GM12873 (cell line): Measurements from ENCODE around the gene OSBP2.

Source experiments
- TF ChIP-seq, protein P1 (sequence below): IDR thresholded peaks from 2 replicates; pipeline ENCODE4 v1.5.1; 2012; ENCODE audit warnings: low read depth, mild to moderate bottlenecking, moderate library complexity, low read length, control low read depth; ENCODE audit not compliant: insufficient read depth; ENCODE audit errors: missing control alignments

Gene OSBP2

DNA sequence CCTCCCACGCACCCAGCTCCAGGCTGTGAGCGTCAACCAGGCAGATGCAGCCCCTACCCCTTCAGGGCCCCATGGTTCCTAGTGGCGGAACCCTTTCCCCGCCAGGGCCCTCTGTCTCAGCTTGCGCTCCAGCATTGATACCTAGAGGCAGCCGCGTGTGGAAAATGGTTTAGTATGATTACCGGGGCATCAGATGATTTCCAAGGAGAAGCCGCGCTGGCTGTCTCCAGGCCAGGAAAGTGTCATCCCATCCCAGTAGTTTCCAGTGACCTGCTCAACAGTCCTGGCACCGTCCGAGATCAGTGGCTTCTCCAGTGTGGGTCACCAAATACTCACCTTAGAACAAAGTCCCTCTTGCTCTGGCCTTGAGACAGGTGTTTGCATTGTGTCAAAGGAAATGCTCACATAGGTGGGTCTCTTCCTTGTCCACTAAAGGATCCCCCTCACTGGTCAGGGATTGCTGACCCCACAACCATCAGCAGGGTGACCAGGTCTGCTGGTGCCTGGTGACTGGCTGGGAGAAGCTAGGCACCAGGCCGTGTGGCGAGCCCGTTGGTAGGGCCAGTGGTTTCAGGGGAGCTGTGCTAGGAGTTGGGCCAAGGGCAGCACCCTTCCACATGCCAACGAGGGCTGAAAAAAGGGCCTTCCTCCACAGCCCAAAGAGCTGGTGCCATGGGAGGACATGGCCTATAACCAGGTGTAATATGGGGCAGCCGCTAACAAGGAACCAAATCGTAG lies 164.5 kb downstream of the OSBP2 start:
- TF ChIP-seq, protein P1, sequence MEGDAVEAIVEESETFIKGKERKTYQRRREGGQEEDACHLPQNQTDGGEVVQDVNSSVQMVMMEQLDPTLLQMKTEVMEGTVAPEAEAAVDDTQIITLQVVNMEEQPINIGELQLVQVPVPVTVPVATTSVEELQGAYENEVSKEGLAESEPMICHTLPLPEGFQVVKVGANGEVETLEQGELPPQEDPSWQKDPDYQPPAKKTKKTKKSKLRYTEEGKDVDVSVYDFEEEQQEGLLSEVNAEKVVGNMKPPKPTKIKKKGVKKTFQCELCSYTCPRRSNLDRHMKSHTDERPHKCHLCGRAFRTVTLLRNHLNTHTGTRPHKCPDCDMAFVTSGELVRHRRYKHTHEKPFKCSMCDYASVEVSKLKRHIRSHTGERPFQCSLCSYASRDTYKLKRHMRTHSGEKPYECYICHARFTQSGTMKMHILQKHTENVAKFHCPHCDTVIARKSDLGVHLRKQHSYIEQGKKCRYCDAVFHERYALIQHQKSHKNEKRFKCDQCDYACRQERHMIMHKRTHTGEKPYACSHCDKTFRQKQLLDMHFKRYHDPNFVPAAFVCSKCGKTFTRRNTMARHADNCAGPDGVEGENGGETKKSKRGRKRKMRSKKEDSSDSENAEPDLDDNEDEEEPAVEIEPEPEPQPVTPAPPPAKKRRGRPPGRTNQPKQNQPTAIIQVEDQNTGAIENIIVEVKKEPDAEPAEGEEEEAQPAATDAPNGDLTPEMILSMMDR, result no peak

DNA sequence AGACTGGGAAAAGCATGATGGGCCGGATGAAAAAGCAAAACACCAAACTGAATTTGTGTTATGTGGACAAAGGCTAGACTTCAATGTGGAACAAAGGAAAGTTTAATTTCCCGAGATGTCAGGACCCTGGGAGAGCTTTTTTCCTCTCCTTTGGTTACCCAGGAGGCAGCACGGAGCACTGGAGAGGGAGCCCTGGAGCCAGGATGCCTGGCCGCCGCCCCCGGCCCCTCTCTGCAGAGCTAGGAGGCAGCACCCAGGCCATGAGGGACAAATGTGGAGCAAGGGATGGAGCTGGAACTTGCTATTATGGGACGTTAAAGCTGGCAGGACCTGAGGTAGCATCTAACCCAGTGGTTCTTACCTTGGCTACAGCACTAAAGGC lies 165.0 kb downstream of the OSBP2 start:
- TF ChIP-seq, protein P1, result no peak

DNA sequence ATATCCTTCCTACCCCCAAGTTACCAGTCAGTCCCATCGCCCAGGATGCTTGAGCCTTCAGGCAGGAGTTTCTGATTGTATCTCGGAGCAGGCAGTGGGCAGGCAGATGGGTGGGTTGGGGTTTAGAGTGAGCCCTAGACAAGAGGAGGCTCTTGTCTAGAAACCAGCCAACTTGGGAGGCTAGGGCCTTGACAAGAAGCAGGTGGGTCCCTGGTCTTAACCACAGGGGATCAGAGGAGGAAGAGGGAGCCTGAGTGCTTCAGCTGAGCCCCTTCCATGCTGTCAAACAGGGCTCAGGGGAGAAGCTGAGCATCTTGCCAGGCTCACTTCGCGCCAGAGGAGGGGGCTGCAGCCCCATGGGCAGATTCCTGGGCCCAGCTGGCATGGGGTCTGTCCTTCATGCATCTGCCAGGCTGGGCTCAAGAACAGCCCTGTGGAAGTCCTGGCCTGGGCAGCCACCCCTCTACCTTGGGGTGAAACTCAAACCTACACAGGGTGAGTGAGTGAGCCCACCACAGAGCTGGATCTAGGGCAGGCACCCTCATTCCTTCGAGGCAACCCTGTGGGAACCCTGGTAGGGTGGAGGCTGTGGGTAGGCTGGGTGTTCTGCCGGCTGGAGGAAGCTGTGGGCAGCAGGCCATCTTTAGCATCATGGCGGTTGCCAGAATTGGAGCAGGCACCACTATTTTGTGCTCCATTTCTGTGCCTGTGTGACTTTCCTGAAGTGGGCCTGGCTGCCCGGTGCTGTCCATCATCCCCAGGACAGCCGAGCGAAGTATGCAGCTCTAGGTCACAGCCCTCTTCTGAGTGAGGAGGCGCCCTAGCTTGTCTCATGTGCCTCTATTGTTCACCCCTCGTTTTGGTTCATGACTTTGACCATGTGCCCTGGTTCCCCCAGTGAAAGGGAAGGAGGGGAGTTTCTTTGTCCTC lies 165.8 kb downstream of the OSBP2 start:
- TF ChIP-seq, protein P1, result no peak

DNA sequence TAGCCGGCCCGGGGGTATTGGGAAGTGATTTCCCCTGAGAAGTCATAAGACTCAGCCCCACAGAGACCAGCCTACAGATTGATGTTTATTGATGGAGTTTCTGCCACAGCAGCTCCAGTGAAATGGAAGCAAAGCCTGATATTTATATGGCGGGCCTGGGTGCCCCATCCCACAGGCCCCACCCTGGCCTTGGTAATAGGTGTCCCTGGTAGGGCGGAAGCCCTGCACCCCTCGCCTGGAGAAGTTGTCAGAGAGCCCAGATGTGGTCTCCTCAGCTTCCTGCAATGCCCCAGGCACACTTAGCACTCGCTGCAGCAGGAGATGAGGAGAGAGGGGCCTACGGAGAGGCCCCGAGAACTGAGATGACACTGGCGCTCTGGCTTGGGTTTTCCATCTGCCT lies 166.5 kb downstream of the OSBP2 start:
- TF ChIP-seq, protein P1, result no peak

DNA sequence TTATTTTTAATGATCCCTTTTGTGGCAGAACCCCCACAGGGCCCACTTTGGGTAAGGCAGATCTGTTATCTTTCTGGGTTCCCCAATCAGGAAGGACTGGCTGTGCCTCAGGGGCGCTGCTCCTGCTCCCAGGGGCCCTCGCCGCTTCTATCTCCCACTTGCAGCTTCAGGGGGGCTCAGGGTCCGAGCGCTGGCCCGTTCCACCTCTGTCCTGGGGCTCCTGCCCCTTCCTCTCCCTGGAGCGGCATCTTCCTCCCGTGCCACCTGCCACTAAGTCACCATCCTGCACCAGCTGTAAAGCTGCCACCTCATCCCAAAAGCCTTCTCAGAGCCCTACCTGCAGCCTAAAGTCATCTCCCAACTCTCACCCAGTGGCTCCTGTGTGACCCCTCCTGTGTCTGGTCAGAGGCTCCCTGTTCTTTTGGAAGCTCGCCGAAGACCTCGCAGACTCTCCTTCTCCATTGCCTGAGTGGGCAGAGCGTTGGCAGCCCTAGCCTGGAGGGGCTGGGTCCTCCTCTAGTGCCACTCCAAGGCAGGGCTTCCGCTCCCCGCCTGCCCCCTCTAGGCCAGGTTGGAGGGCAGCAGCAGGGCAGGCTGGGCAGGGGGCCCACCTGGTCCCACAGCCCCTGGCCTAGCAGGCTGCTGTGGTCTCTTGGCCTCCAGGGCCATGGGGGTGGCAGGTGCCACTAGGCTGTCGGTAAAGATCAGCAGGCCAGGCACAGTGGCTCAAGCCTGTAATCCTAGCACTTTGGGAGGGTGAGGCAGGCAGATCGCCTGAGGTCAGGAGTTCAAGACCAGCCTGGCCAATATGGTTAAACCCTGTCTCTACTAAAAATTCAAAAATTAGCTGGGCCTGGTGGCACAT lies 167.2 kb downstream of the OSBP2 start:
- TF ChIP-seq, protein P1, result no peak

DNA sequence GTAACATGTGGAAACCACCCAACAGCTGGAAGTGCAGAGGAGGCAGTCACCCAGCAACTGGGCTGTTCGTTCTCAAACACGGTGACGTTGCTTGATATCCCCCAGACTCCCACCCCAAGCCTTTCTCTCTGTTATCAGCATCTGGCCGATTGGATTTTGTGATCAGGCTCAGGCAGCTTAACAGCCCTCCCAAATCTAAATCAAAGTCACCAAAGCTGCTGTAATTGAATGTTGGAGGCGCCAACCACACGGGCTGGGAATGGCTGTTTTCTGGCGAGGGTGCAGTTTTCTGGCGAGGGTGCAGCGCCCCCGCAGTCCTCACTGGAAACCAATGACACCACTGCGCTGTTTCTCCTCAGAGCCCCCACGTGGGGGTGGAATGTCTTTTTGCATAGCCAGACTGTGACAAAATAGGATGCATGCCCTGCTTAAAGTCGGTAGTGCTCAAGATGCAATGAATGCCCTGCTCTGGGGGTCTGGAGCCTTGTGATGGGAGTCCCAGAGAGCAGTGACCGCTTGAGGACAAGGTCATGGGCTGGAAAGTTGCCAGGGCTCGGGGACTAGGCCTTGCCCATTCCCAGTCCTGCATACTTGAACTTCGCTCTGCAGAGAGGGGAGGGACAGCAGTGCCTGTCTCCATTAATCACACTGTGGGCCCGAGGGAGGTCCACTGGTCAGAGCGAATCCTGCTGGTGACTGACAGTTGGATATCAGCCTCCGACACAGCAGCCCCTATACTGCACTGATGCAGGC lies 168.6 kb downstream of the OSBP2 start:
- TF ChIP-seq, protein P1, result no peak
